ENCODE measurements around the gene RPUSD1.

The RPUSD1 gene

DNA sequence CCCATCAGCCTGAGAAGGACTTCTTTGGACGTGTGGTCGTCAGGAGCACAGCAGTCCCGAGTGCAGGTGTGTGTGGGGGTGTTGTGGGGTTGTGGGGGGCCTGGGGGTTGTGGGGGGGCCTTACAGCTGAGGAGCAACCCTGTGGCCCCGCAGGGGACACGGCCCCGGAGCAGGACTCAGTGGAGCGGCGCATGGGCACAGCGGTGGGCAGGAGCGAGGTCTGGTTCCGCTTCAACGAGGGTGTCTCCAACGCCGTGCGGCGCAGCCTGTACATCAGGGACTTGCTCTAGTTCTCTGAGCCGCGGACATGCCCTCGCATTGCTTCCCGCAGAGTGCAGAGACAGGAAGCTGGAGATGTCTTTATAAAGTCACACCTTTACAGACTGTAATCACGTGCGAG, 9.5 kb upstream of the RPUSD1 start:
- no peak for FAIRE-seq

DNA sequence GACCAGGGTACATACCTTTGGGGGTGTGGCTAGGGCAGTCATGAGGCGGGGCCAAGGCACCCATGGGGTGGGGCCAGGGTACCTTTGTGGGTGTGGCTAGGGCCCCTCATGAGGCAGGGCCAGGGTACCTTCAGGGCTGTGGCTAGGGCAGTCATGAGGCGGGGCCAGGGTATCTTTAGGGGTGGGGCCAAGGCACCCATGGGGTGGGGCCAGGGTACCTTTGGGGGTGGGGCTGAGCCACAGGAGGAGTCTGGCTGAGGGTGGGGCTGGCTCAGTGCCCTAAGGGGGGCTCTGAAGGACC, 8.9 kb upstream of the RPUSD1 start:
- FAIRE-seq, result no peak

DNA sequence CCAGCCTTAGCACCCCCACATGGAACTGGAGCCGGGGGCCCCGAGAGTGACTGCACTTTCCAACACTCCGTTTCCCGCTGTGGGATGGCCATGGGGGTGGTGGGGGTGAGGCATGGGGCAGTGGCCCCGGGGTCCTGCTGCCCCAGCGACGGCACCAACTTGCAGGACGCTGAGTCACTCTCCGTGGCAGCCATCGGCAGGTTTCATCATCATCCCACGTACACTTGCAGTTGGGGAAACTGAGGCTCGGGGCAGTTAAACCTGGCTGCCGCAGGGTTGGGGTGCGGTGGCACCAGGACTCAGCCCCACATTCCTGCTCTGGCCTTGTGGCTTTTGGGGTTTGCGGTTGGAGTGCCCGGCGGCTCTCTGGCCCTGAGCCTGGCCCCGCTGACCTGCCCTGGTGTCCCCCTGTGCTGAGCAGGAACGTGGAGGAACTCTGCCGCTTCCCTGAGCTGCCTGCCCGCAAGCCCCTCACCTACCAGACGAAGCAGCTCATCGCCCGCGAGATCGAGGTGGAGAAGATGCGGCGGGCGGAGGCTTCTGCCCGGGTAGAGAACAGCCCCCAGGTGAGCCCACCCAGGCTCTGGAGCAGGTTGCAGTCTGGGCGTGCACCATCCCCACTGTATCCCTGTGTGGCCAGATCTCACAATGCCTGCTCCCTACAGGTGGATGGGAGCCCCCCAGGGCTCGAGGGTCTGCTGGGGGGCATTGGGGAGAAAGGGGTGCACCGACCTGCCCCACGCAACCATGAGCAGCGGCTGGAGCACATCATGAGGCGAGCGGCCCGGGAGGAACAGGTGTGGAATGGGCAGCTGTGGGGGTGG, 8.3 kb upstream of the RPUSD1 start:
- no peak for FAIRE-seq

DNA sequence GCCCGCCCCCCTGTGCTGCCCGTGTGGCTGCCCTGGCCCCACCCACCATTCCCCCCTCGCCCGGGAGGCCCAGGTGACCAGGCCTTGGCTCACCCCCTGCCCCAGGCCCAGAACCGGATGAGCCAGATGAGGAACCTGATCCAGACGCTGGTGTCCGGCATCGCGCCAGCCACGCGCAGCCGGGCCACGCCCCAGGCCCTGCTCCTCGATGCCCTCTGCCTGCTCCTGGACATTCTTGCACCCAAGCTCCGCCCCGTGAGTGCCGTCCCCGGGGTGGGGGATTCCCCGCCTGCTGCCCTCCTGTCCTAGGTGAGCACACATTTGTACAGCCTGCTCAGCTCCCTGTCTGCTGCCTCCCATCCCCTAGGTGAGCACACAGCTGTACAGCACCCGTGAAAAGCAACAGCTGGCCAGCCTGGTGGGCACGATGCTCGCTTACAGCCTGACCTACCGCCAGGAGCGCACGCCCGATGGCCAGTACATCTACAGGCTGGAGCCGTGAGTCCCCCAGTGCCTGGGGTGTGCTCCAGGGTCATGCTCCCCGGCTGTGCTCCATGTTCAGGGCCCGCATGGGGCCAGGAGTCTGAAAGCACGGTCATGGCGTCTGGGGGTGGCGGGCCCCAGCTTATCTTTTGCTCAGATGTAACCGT, 7.5 kb upstream of the RPUSD1 start:
- no peak for FAIRE-seq

DNA sequence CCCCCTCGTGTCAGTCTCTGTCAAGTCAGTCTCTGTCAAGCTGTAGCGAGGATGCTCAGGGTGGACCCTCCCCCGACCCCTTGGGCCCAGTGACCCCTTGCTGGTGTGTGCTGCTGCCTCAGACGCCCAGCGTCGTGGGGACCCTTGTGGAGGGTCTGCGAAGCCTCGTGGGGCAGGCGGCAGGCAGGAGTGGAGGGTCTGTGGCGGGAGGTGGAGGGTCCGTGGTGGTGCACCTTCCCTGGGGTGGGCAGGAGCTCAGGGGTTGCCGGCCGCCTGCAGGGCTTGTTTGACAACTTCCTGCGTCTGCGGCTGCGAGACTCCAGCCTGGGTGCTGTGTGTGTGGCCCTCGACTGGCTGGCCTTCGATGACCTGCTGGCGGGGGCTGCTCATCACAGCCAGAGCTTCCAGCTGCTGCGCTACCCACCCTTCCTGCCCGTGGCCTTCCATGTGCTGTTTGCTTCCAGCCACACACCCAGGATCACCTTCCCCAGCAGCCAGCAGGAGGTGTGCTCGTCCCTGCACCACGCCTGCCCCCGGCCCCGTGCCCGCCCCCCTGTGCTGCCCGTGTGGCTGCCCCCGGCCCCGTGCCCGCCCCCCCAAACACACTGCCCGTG, 6.8 kb upstream of the RPUSD1 start:
- FAIRE-seq, result no peak

DNA sequence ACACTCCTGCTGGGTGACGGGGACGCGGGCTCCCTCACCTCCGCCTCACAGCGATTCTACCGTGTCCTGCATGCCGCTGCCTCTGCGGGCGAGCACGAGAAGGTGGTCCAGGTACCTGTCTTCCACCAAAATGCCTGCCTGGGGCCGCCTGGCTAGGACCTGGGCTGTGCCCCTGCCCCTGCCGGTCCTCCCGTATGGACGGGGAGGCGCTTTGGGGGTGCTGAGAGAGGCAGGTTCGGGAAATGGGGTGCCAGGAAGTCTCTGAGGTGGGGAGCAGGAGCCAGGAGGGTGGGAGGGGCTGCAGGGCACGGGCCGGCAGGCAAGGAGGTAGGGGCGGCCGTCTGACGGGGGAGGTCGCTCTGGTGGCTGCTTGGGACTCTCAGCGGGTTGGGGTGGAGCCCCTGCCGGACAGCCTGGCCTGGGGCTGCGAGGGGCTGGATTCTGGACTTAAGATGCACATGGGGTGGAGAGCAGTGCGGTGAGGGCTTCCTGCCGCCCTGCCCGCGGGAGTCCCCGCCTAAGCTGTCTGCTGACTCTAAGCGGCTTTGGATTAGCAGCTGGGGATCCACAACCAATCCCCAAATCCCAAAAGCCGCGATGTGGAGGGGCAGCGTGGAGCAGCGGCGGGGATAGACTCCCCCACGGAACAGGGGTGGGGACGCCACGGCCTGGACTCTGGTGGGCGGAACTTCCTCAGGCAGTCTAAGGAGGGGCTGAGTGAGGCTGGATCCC, 6.1 kb upstream of the RPUSD1 start:
- FAIRE-seq, result no peak

DNA sequence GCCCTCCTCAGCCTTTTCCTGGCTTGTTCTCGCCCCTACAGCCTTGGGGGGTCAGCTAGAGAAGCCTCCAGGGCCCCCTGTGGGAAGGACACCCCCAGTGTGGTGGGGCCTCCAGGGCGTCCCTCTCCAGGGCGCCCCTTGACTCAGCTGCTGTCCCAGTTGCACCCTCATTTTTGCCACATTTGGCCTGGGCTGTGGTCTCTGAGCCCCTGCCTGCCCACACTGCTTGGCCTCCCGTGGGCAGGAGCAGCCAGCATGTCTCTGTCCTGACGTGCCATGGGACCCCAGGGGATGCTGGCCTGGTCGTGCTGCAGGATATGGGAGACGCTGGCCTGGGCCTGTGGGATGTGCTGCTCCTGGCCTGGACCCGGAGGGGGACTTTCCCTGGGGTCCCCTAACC, 5.2 kb upstream of the RPUSD1 start:
- FAIRE-seq, result no peak

DNA sequence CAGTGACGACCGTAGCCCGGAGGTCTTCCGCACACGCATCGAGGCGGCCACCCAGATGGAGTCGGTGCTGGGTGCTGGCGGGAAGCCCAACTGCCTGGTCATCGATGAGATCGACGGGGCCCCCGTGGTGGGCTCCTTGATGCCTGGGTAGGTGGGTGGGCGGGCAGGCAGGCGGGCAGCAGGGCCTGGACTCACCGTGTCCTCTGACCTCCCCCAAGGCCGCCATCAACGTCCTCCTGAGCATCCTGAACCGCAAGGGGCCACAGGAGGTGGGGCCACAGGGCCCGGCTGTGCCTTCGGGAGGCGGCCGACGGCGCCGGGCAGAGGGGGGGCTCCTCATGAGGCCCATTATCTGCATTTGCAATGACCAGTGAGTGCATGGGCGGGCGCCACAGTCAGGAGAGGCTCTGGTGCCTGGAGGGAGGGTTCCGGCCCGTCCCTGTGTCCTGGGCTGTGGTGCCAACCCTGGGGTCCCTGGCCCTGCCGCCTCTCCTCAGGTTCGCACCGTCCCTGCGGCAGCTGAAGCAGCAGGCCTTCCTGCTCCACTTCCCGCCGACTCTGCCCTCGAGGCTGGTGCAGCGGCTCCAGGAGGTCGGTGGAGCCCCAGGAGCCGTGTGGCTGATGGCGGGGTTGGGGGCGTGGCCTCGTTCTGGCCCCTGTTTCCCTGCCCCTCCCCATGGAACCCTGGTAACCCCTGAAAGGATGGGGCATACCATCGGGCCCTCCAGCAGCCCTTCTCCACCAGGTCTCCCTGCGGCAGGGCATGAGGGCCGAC, 4.2 kb upstream of the RPUSD1 start:
- FAIRE-seq, result no peak

DNA sequence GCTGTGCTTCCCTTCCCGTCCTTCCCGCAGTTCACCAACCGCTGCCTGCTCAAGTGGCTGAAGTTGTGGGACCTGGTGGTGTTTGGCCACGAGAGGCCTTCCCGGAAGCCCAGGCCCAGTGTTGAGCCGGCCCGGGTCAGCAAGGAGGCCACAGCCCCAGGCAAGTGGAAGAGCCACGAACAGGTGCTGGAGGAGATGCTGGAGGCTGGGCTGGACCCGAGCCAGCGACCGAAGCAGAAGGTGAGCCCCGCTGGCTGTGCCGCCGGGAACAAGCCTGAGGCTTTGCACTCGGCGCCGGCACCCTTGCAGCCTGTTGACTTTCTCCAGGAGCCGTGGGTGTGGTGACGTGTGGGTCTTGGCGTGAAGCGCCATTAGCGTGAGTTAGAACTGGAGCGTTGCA, 3.0 kb upstream of the RPUSD1 start:
- no peak for FAIRE-seq

DNA sequence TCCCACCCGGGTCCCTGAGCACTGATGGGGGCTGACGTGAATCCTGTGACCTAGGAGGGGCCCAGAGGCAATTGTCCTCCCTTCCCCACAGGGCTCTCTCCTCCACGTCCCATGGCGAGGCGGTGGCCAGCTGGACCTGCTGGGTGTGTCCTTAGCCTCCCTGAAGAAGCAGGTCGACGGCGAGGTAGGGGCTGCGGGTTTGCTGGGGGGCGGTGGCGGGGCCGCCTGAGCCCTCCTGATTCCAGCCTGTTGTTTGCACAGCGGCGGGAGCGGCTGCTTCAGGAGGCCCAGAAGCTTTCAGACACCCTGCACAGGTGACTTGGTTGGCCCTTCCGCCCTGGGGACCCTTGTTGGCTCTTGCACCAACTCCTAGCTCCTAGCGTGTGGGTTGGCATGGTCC, 1.9 kb upstream of the RPUSD1 start:
- no peak for FAIRE-seq

DNA sequence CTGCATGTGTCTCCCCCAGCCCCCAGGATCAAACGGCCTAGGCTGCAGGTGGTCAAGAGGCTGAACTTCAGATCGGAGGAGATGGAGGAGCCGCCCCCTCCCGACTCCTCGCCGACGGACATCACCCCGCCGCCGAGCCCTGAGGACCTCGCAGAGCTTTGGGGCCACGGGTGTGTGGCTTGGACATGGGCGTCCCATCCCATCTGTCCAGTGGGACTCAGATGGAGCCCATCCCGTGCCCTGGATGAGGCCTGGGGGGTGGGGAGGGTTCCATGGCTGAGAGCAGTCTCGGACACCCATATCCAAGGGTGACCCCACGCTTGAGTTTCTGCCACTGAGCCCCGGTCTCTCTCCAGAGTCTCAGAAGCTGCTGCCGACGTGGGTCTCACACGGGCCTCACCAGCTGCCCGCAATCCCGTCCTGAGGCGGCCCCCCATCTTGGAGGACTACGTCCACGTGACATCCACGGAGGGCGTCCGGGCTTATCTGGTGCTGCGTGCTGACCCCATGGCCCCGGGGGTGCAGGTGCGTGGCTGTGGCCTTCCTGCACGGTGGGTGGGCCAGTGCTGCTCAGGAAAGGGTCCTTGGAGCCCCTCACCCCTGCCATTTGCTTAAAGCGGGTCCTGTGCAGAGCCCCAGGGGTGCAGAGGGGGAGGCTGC, 1.1 kb upstream of the RPUSD1 start:
- FAIRE-seq, result no peak

DNA sequence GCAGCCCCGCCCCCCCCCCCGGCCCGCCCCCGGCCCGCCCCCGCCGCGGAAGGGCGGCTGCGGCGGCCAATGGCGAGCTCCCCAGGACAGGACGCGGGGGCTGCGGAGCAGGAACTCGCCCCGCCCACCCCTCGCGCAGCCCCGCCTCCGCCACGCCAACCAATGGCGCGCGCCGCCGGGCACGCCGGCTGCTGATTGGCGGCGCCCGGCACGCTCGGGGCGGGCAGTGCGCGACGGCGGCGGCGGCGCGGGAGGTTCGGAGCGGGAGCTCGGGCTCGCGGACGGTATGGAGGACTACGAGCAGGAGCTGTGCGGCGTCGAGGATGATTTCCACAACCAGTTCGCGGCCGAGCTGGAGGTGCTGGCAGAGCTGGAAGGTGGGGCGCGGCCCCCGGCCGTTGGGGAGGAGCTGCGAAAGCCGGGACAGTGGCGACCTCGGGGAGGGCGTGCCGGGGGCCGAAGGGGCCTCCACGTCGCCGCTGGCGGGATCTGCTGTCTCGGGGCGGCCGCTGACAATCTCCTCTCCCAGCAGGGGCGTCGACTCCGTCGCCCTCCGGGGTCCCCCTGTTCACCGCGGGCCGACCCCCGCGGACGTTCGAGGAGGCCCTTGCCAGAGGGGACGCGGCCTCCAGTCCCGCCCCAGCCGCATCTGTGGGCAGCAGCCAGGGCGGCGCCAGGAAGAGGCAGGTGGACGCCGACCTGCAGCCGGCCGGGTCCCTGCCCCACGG, 382 bp upstream of the RPUSD1 start, which contains the start of gene CHTF18:
Gene CHTF18, plus strand, starts transcription at position 222 of the 728 bp plus-strand sequence. Its CDS starts 65 bp downstream, at position 287.
- FAIRE-seq, result no peak

DNA sequence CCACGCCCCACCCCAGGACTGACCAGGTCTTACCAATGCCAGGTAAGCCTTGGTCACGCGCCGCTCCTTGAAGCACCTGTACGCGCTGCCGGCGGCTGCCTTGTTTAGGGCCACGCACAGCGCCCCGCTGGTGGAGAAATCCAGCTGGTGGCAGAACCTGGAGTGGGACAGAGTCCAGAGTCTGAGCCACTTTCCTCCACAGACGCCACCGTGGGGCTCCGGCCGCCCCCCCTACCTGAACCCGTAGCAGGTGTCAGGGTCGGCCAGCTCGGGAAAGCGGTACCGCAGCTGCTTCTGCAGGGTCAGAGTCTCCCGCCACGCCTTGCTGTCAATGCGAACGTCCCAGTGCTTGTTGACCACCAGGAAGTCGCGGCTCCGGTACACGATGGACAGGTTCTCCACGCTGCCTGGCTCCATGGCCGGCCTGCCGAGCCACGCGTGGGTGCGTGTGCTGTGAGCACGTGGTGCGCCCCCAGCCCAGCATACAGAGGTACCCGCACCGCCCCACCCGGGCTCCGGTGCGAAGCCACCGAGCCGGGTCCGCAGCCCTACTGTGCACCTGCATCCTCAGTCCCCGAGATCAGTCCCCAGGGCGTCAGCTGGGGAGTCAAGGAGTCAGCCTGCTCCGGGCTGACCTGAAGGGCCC, 737 bp downstream of the RPUSD1 start:
- FAIRE-seq, result no peak

DNA sequence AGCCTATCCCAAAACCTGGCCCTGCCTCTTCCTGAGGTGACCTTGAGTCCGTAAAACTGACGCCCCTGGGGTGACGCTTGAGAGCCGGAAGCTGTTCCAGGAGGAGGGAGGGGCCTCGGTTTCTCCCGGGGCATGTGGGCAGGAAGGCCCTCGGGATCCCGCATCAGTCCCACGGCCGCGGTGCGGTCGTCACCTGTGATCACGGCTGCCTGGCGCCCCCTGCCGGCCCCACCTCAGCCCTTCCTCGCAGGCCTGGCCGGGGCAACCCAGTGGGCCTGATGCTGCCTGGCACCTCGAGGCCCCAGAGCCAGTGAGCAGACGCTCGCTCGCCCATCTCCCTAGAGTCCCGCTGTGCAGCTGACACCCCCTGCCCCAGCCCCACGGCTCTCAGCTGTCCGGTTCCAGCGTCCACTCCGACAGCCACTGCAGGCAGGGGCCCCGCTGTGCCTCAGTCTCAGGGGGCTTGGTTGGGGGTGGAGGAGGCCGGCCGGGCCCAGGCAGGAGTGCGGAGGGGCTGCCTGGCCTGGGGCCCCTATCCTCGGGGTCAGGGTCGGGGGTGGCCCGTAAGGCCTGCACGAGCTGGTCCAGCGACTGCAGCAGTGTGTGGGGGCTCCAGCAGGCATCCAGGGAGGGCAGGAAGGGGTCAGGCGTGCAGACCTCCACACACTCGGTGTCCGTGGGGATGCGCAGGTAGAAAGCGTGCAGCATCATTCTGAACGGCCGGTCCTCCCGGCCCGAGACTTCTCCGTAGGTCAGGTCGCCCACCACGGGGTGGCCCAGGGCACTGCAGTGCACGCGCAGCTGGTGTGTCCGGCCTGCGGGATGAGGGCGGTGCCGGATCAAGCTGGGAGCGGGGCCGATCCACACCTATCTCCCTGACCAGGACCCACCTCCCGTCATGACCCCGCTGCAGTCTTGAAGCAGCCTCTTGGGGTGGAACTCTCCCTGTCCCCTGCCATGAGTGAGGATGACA, 2.3 kb downstream of the RPUSD1 start:
- no peak for FAIRE-seq

DNA sequence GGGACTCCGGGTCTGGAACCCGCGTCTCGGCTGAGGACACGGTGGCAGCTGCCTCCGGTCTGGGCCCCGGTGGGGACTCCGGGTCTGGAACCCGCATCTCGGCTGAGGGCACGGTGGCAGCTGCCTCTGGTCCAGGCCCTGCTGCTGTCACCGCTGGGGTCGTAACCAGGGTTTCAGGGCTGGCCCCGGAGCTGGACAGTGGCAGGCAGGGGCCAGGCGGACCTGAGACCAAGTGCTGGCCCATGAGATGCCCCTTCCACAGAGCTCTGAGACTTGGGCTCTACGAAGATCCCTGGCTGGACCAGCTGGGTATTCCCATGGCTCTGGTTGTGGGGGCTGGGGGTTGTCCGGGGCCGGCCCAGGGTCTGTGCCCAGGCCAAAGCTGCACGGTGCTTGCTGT, 3.8 kb downstream of the RPUSD1 start:
- no peak for FAIRE-seq

DNA sequence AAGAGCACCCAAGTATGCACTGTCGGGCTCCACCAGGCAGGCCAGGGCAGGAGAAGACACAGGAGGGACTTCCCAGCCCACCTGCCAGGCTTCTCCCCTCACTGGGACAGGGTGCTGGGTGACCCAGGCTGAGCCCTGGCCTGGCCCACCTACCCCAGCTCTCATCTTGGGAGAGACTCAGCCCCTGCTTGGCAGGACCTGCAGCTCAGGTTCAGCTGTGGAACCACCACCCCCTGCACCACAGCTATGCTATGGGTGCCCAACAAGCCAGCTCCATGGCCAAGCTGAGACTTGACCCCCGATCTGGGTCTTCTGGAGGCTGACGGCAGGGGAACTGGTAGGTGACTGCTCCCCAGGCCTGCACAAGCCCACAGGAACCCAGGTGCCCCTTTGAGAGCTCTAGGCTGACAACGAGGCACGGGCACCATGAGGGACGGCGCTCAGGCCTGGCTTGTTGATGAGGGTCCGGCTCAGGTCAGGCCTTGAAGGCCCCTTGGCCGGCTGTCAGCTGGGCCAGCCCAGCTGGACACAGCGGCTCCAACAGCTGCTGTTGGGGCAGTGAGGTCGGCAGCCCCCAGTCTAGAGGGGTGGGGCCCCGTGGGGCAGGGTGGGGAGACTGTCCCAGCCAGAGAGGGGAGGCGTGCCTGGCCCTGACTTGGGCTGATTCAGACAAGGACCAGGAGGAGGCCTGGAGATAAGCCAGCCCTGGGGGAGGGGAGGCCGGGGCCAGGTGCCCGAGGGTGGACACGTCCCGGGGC, 4.6 kb downstream of the RPUSD1 start:
- no peak for FAIRE-seq

DNA sequence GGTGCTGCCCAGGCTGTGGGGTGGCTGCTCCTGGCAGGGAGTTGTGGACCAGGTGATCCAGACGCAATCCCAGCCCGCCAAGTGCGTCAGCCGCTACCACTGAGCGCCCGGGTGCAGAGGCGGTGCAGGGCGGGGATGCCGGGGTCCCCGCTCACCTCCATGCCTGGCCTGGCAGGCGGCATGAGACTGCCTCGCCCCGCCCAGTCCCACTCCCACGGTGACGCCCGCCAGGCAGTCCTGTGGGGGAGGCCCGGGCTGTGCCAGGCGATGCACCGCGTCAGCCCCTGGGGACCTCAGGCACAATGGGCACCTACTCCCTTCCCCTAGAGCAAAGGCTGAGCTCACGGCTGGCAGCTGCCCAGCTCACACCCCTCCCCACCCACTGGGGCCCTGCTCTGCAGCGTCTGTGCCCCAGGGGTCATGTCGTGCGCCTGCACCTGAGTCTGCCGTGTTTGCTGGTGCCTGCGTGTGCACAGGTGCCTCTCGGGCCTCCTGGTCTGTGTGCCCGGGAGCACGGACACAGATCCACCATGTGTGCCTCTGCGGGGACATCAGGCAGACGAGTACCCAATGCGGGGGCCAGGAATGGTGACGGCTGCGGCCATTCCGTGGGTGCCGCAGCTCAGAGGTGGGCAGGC, 5.3 kb downstream of the RPUSD1 start:
- FAIRE-seq, result no peak

DNA sequence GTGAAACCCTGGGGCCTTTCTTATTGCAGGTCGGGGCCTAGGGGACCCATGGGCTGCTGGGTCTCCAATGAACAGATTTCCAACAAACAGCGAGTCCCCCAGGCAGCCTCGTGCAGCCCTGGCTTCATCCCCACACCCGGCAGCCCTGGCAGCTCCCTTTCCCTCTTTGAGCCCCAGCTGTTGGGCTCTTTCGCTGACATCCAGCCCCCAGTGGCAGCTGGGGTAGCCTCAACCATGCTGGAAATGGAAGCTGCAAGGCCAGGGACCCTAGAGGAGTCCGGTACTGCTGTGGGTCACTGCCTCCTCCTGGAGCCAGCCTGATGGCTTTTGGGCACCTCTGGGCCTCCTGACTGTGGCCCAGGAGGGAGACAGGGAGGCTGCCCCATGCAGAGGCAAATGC, 5.9 kb downstream of the RPUSD1 start:
- no peak for FAIRE-seq
